NCI-H526 (cell line): Measurements from ENCODE around the gene TSPAN9.

Source experiments
- DNase-seq, 2 experiments: peaks; one replicate each; lab custom pipeline; 2025; lab: John Stamatoyannopoulos, UW

Gene TSPAN9

DNA sequence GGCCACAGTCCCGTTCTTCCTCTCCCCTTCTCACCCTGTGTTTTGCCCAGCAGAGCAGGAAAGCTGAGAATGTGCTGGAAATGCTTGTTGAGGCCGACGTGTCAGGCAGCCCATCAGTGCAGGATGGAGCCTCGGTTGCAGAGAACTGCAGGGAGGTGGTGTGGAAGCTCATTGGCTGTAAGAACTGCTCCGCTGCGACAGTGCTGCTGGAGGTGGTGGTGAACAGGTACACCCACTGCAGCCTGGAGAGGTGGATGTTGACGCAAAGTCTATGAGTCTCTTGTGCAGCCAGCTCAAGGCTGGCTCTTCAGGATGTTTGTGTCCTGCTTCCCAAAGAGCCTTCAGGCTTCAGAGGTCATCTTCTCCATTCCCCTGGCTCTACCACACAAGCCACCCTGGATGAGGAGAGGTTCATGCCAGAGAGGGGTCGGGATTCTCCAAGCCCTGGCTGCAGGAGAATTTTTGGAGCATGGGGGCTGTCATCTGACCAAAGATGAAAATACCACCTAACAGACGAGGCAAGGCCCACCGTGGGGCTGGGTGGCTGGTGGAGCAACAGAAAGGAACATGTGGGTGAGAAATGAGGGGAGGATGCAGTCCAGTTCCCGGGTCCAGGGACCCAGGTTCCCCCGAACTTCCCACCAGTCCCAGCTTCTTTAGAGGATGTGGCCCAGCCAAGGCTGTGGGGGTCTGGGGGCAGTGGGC, 239.7 kb downstream of the TSPAN9 start:
- no peak for DNase-seq

DNA sequence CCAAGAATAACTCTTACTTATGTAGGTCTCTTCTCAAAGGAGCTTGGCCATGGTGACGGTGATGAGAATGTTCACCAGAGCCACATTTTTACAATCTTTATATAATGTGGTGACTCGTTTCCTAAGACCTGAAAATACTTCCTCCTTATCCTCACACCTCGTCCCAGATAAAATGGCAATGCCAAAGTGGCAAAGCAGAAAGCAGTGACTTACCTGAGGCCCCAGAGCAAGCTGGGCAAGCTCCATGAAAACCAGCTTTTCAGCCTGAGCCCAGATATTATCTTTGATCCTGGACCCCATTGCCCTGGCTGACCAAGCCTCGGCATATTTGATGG, 240.3 kb downstream of the TSPAN9 start:
- no peak for DNase-seq

DNA sequence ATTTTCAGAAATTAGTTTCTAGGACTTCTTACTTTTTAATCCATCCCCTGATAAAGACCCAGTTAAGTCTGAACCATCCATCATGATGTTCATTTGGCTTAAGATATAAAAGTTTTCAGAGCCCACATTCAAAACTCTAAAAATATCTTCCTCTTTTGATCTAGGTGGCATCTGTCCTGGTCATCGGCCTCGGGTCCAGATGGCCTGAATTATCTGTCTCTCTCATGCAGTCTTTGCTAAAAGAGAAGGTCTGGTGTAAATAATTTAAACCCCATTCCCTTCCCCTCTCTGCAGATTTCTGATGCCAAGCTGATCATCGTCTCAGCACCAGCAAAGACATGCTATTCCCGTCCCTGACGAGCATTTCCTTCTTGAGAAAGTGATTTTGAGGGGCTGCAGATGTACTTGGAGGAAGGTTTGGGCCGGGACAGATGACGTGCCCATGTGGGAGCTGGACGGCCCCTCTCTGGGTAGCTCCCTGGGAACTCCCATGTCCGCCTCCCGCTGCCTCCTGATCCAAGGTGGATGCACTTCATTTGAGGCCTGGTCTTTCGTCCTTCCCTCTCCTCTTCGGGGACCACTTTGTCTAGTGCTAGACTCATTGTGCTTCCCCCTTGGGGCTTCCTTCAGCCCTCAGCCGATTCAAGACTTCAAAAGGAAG, 240.8 kb downstream of the TSPAN9 start:
- DNase-seq, result no peak

DNA sequence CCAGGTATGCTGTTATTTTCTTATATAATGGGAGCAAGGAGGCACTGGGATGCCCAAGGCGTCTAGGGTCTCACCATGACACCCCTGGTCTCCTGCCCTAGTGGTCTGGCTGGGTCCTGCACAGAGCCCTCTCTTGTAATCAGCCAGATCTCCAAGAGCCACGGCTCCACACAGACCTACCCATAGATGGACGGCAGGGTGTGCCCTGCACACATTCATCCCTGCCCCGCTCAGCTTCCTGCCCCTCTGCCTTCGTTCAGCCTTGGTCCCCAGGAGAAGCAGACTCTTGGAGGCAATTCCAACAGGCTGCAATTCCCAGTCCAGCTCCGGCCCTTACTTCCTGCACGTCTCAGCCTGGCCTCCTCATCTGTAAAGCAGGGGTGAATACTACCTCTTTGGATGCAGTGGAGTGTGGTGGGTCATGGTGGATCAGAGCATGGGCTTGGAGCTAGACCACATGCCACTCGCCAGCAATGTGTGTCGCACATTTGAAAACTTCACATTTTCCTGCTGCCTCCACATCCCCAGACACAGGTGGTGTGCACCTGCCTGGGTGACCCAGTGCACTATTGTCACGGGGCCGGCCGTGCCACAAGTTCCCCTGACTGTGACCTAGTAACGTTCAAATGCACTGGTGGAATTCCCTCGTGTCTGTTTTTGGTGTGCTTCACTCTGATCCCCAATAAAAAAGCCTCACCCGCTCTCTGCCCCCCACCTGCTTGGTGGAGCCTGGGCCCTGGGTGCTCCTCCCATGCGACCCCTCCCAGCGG, 242.7 kb downstream of the TSPAN9 start:
- DNase-seq, result no peak

DNA sequence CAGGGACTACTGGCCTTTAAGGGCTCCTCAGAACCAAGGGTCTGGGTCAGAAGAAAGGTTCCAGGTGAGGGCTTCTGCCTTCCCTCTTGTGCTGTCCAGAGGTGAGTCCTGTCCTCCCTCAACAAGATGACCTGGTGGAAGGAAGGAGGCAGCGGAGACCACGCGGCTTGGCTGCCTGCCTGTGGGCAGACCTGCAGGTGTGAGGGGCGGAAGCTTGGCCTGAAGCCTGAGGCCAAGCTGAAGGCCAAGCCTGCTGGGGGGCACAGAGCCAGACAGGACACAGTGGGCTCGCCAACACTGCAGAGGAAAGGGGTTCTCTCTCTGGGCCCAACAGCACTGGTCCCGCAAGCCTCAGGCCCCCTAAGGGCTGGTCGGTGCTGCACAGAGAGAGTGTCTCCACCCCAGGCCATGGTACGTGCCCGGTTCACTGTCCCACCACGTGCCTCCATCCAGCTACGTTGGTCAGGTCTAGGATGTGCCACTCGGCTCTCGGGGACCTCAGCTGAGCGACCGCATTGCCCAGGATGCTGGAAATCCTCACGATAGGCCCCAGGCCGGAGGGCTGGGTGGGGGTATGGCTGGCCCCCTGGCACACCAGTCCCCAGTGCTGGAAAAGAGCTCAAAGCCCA, 243.8 kb downstream of the TSPAN9 start:
- no peak for DNase-seq

DNA sequence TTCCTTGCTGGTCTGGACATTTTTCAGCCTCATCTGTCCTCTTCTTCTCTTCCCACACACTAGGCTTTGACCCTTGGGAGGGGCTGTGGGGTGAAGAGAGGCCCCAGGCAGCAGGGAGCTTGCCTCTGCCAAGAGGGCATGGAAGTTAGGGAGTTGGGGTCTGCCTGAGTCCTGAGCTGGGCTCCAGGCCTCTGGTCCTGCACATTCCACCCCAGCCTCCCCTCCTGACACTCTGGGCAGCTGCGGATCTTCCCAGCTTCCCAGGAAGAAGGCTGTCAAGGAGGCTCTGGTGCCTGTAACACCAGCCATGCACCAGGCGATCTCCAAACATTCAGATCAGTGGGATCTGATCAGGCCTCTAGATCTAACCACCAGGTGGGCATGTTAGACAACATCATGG, 244.7 kb downstream of the TSPAN9 start:
- DNase-seq, result no peak

DNA sequence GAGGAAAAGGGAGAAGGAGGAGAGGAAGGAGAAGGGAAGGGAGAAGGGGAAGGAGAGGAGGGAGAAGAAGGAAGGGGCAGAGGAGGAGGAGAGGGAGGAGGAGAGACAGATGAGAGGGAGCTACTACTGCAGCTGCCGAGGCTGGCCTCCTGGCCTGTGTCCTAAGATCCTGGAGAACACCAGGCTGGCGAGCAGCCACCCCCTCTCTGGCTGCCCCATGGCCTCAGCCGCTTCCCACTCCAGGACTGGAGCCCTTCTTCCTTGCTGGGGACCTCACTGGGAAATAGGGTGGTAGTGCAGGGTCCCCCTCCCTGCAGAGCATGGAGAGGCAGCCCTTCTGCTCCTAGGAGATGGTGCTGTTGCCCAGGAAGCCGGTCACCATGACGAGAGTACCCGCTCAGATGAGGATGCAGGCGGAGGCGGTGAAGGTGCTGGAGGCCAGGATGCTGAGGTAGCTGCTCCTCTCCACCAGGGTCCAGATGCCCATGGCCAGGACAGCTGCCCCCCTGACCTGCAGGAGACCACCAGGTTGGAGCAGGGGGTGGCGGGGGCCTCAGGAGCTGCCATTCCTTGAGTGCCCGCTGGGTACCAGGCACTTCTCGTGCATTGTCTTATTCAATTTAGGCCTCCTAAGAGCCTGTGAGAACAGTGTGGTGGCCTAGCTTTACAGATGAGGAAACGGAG, 246.0 kb downstream of the TSPAN9 start:
- DNase-seq, result no peak

DNA sequence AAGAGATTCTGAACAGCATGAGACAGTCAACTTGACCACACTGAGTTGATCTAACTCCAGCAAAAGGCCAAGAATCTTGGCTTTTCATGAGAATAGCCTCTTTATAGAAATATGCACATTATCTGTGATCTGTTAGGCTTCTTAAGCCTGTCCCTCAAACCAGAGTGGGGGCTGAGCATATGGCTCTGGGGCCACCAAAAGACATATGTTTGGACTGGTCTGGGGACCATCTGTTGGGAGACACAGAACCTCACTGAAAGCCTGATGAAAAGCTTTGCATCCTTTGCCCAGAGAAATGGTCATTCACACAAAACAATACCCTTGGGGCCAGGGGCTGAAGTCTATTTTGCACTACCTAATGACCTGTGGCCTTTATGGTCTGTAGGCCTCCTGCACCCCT, 248.6 kb downstream of the TSPAN9 start:
- no peak for DNase-seq

DNA sequence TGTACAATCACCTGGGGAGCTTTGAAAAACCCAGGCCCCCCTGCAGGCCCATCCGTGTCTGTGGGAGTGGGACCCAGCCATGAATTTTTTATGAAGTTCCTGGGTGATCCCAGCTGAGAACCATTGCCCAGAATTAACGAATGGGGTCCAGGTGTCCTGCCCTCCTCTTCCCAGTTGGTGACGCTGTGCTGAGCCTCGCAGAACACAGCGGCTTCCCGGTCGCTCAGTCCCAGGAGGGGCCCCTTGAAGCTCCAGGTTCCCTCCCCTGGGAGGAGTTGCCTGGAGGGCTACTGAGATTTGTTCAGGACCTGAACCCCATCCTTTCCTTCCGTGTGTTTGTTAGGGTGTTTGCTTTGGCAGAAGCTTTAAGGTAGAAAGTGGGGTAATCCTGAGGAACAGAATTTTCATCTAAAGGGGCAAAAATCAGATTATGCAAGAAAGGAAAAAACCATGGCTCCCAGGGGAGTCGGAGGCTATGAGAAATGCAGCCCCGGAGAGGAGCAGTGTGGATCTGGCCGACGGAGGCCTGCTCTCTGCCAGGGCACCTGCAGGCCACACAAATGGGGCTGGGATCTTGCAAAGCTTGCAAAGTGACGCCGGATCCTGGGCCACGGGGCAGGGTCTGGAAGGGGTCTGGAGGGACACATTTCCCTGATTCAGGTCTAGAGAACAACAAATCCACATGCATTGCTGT, 249.1 kb downstream of the TSPAN9 start:
- DNase-seq, result no peak

DNA sequence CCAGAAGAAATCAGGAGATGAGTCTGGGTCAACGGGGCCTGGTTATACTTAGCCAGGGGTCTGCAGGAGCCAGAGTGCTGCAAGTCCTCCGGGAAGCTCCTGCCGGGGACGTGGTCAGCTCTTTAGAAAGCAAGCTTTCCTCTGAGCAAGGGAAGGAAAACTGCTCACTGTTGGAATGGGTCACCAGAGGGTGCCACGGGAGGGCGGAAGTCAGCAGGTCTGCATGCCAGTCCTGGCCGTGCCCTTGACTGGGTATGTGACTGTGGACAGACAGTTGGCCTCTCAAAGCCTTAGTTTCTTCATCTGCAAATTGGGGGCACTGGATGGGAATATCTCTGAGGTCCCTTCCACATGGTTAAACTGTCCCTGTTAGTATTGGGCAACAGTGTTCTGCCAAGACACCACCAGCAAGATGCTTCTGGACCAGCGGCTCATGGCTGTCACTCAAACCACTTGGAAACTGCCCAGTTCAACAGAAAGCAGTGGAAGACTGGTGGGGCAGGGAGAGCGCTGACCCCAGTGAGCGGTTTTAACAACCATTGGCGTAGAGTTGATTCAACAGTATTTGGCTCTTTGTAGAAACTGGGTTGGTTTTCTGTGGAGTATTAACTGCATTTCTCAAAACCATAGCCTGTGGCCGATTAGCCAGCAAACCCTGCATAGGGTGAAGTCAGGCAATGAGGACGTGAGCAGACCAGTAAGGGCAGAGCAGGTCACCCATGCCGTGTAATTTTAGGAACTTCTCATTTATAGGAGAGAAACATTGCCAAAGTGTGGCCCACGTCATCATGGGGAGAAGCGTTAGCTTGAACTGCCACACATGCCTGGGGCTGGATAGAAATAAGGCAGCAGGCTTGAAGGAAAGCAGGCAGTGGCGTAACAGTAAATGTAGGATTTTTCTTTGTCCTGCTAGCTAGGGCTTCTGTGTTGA, 249.9 kb downstream of the TSPAN9 start:
- no peak for DNase-seq

DNA sequence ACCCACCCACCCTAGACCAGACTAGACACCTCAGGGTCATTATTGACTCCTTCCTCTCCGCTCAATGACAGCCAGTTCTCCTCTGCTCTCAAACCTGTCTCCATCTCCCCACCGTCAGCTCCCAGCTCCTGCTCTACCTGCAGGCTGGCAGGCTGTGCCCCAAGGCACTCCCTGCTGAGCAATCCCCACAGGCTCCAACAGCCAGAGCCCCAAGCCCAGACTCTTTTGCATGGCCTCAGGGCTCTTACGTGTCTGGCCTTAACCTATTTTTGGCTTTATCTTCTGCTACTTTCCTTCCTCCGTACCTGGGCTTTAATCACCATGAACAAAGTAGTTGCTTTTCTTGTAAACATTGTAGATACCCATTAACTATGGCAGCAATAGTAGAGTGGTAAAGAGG, 250.9 kb downstream of the TSPAN9 start:
- DNase-seq, result no peak

DNA sequence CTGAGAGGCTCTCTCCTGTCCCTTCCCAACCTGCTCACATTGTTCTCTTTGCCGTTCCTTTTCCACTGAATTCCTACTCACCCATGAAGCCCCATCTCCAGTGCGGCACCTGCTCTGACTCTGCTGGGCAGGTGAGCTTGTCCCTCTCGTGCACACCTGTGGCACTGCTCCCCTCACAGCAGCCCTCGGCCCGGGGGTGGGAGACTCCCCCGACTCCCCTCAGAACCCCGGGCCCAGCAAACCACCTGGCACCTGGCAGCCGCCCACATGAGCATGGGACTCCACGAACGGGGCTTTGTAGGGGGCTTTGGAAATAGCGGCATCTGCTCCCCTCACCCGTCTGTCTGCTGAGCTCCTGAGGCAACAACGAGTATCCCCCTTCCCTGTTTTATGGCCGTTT, 251.4 kb downstream of the TSPAN9 start:
- DNase-seq, result no peak

DNA sequence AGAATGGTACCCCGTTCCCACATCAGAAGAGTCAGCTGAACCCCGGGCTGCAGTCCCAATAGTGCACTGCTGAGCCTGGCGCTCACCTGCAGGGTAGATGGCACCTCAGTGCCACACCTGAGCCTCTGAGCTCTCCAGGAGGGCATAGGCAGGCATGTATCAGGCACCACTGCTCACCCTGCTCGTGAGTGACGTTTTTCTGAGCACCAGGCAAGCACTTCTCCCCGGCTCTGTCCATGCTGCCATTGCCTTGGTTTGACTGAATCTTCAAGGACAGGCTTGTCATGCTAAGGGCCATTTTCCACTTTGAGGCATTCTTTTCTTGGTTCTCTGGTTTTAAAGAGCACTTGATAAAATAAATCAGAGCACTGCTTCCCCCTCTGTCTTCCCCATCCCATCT, 252.2 kb downstream of the TSPAN9 start:
- DNase-seq, result no peak

DNA sequence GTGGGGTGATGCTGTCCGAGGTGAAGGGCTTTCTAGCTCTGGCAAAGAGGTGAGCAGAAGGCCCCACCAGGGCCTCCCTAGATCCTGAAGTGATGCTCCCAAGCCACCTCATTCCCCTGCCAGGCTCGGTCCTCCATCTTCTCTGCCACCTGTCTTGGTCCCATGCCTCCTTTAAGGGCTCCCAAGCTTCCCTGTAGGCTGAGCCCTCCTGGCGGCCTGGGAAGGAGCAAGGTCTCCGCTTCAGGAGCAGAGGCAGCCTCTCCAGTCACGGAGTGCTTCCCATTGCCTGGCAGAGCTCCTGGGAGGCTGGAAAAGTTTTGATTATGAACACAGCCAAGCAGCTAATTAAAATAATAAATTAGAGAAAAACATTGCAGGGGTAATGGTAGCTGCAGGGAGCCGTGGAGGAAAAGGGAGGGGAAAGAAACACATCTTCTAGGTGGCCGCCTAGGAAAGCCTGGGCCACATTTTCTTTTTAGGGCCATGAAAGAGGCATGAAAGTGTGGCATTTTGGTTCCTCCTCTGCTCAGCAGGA, 253.9 kb downstream of the TSPAN9 start:
- no peak for DNase-seq

DNA sequence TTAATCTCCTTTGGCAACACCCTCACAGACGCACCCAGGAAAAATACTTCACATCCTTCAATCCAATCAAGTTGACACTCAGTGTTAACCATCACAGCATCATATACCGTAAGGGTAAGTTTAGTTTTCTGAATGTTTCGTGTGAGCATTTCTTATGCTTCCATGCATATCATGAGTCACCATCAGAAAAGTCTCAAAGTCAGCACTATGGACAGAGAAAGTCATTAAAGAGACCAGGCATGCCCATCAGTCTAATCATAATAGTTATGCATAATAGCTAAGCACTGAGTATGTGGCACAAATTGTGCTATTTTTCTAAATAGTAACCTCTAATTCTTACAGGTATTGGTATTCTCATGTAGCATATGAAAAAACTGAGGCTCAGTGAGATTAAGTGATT, 255.0 kb downstream of the TSPAN9 start:
- DNase-seq, result no peak

DNA sequence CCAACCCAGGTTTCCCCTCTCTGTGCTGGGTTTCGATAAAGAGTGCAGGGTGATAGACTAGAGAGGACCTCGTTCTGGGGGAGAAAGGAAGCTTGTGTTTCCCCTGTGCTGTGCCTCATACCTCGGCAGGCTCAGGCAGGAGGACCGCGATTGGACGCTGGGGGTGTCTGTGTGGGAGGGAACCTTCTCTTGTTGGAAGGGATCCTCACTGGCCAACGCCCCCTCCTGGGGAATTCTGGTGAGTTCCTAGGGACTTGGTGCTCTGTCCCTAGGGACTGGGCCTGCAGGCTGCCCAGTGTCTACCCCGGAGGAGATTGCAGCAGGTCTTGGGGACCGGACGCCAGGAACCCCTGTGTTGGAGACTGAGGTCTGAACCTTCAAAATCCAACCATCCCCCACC, 256.4 kb downstream of the TSPAN9 start:
- peak; percentile 4 to 34 for DNase-seq

DNA sequence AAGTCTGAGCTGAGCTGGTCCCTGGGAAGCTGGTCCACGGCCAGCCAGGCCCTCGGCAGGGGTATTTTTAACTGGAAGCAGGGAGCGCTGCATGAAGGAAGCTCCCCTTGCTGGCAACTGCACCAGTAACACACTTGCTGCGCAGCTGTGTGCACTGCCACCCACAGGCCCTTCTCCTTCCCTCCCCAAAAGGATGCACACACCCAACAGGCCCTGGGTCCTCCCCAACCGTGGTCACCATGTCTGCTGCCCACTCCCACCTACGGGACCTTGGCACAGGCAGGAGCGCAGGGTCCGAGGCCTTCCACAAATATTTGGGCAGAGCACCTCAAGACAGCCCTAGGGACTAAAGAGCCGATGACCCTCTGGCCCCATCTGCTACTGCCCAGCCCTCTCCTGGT, 256.8 kb downstream of the TSPAN9 start:
- no peak for DNase-seq

DNA sequence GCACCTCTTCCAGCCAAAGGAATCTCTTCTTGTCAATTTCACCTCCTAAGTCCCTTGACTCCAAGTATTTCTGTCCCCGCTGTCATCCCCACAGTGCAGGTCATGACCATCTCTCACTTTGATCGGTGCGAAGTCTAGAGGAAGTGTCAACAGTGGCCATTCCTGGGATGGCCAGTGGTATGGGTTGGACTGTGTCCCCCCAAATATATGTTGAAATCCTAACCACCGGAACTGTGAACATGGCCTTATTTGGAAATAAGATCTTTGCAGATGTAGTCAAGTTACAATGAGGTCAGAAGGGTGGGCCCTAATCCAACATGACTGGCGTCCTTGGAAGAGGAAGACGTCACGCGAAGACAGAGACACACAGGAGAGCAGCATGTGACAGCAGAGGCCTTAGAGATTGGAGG, 257.9 kb downstream of the TSPAN9 start:
- no peak for DNase-seq
